GM12892 (cell line): ENCODE measurements around the gene FHAD1.

ENCODE experiments used
- POLR2AphosphoS5 ChIP-seq: IDR thresholded peaks from 2 replicates; pipeline ENCODE4 v1.6.1; 2011; ENCODE audit warnings: low read depth, low read length, control low read depth
- TAF1 ChIP-seq: IDR thresholded peaks from 2 replicates; pipeline ENCODE4 v1.6.1; 2011; ENCODE audit warnings: low read depth, mild to moderate bottlenecking, control low read depth, low read length, borderline replicate concordance

GRCh38 chr1:15352128-15352957, 105.3 kb downstream of the FHAD1 start:
- TF ChIP-seq TAF1 (no peak), POLR2AphosphoS5 (no peak)
